Germinal center (tissue), 1 donor: ENCODE results near the gene PPP1R7.

Experiments used
- DNase-seq: peaks from one replicate; pipeline ENCODE4 v3.0.0; 2012; ENCODE audit warnings: mixed read lengths, low spot score

The PPP1R7 gene

GRCh38 chr2:241120440-241120839 lies 29.8 kb upstream of the PPP1R7 start:
- no peak for DNase-seq

- DNase-seq: no peak
Observed at GRCh38 chr2:241121008-241121407, 29.3 kb upstream of the PPP1R7 start.

GRCh38 chr2:241122376-241123002 lies 27.8 kb upstream of the PPP1R7 start:
- DNase-seq: no peak

- DNase-seq: no peak
Observed at GRCh38 chr2:241123816-241124536, 26.3 kb upstream of the PPP1R7 start.

- no peak for DNase-seq
Observed at GRCh38 chr2:241125626-241126025, 24.6 kb upstream of the PPP1R7 start.

- no peak for DNase-seq
Observed at GRCh38 chr2:241126201-241126611, 24.1 kb upstream of the PPP1R7 start.

GRCh38 chr2:241126771-241127202 lies 23.5 kb upstream of the PPP1R7 start:
- DNase-seq: no peak

GRCh38 chr2:241128266-241128665 lies 22.0 kb upstream of the PPP1R7 start:
- DNase-seq: no peak

- DNase-seq: no peak
Observed at GRCh38 chr2:241129086-241129871, 21.0 kb upstream of the PPP1R7 start.

GRCh38 chr2:241130316-241130715 lies 20.0 kb upstream of the PPP1R7 start:
- no peak for DNase-seq

- no peak for DNase-seq
Observed at GRCh38 chr2:241131531-241131930, 18.7 kb upstream of the PPP1R7 start.

GRCh38 chr2:241132538-241133435 lies 17.5 kb upstream of the PPP1R7 start:
- DNase-seq: no peak

GRCh38 chr2:241133436-241133820 lies 16.8 kb upstream of the PPP1R7 start:
- no peak for DNase-seq

- DNase-seq: no peak
Observed at GRCh38 chr2:241134711-241135110, 15.6 kb upstream of the PPP1R7 start.

- DNase-seq: no peak
Observed at GRCh38 chr2:241135737-241136136, 14.5 kb upstream of the PPP1R7 start.

GRCh38 chr2:241136191-241136590 lies 14.1 kb upstream of the PPP1R7 start:
- no peak for DNase-seq

GRCh38 chr2:241136661-241137260 lies 13.5 kb upstream of the PPP1R7 start:
- no peak for DNase-seq

GRCh38 chr2:241137276-241138190 lies 12.7 kb upstream of the PPP1R7 start:
- DNase-seq: no peak

GRCh38 chr2:241138471-241138870 lies 11.8 kb upstream of the PPP1R7 start:
- DNase-seq: no peak
